HTR-8/SVneo (cell line): ENCODE measurements around the gene OSTM1.

Experiments
- DNase-seq: peaks from one replicate; pipeline ENCODE4 v3.0.0; 2011; ENCODE audit warnings: low spot score, mixed read lengths; ENCODE audit not compliant: insufficient read length
- FAIRE-seq: peaks from 2 replicates; lab custom pipeline; 2011; peaks lifted over from hg19 to GRCh38; lab: Jason Lieb, UNC

Gene OSTM1, protein sequence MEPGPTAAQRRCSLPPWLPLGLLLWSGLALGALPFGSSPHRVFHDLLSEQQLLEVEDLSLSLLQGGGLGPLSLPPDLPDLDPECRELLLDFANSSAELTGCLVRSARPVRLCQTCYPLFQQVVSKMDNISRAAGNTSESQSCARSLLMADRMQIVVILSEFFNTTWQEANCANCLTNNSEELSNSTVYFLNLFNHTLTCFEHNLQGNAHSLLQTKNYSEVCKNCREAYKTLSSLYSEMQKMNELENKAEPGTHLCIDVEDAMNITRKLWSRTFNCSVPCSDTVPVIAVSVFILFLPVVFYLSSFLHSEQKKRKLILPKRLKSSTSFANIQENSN

DNA sequence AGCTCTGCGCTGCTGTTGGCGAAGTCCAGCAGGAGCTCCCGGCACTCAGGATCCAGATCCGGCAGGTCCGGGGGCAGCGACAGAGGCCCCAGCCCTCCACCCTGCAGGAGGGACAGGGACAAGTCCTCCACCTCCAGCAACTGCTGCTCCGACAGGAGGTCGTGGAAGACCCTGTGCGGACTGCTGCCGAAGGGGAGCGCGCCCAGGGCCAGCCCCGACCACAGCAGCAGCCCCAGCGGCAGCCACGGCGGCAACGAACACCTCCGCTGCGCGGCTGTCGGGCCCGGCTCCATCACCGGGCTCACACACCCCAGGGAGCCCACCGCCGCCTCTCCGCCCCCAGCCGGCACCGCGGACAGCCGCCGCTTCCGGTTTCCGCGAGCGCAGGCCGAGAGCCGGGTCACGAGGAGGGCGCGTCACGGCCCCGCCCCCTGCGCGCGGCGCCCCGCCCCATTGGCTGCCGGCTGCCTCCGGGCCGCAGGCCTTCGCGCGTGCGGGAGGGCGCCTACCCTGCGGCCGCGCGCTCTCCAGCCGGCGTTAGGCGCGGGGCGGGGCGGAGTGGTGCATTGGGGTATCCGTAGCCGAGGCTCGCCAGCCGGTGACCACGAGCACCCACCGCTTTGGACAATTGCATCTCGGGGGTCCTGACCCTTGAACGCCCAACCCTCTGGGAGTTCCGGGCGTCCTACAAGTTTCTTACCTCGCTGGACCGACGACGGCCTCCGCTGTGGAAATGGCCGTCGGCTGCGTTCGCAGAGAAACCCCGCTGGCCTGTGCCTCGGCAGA, at the start of gene OSTM1:
Gene OSTM1, minus strand, starts transcription at position 383 of the 786 bp plus-strand sequence. Its CDS starts 90 bp downstream, at position 293.
- FAIRE-seq (peak; percentile 81), DNase-seq (peak; percentile 87)

DNA sequence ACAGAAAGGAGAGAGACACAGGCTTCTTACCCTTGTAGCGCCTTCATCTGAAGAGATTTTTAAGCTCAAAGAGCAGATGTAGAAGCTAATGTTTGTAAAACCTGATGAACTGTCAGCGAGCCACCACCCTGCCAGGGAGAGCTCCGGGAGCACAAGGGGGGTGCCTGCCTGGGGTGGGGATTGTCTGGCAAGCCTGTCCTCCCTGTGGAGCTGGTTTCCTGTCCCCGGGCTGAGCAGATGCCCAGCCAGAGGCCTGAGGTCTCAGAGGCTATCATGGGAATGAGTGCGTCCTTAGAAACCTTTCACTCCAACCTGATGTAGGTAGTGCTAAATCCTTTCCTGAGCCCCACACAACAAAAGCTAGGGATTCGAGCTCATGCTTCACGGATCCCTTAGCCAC, 49.4 kb upstream of the OSTM1 start:
- no peak for FAIRE-seq

DNA sequence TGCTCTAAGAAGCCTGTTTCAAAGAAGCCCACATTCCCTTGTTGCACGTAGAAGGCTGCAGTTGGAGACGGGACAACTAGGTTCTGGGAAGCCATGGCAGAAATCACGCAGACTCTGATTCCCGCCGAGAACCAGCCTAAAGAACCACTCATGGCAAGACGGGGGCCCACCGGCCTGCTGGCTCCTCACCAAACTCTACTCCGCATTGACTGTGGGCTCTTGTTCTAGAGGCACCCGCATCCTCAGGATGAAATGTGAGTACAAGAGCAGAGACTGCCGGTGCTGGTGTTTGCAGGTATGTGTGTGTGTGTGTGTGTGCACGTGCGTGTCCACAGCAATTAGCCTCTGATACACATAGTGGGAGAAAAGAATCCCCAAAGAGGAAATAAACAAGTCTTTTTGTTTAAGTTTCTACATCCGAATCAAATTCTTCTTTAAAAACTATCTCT, 49.0 kb upstream of the OSTM1 start:
- DNase-seq (no peak), FAIRE-seq (no peak)

More for the DNA sequence above, 49.4 kb upstream of the OSTM1 start:
- no peak for DNase-seq

DNA sequence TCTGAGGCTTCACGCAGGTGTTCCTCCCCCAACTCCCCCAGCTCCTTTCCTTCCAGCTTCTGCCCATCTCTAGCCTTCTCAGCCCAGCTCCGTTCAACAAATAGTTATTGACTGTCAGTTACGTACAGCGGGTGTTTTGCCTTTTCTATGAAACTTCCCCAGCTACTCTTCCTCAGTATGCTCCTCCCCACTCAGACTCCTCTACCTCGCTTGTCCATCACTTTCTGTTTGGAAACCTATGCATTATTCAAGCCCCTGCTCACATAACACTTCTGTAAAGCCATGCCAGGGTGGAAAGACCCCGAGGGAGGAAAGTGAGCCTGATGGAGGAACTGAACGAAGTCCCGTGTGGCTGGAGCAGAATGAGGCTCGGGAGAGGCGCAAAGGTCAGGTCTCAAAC, 47.1 kb upstream of the OSTM1 start:
- no peak for FAIRE-seq
- no peak for DNase-seq

DNA sequence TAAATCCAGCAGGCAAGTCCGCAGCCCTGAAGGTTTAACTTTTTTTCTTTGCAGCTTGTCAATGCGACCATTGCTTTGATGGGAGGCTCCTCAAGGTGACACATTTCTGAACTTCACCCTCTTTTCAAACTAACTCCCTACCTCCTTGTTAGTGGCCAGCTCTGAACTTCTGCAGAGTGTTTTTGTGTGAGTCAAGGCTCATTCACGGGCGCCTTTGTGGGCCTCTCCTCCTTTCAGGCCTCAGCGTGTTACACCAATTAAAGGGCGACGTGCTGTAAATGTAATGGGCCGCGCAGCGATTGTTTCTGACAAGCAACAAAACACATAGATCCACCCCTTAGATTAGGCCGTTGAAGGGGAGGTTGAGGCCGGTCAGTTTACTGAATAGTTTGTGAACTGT, 45.8 kb upstream of the OSTM1 start:
- DNase-seq, result no peak

DNA sequence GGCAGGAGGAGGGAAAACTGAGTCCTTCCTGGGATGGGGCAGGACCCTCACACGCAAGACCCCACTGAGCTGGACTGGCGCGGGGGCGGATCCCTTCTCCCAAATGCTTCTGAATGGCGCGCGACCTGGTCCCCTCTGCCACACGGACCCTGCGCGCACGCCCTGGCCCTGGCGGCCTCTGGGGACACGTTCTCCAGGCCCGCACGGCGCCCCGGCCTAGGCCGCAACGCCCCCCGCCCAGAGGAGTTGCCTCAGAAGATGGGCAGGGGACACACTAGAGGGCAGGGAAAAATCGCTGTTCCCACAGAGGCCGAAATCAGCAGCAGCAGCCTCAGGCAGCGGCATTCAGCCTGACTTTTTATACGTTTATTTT, 45.2 kb upstream of the OSTM1 start:
- FAIRE-seq, result no peak
- DNase-seq, result no peak

More for the DNA sequence above, 45.8 kb upstream of the OSTM1 start:
- FAIRE-seq, result no peak

DNA sequence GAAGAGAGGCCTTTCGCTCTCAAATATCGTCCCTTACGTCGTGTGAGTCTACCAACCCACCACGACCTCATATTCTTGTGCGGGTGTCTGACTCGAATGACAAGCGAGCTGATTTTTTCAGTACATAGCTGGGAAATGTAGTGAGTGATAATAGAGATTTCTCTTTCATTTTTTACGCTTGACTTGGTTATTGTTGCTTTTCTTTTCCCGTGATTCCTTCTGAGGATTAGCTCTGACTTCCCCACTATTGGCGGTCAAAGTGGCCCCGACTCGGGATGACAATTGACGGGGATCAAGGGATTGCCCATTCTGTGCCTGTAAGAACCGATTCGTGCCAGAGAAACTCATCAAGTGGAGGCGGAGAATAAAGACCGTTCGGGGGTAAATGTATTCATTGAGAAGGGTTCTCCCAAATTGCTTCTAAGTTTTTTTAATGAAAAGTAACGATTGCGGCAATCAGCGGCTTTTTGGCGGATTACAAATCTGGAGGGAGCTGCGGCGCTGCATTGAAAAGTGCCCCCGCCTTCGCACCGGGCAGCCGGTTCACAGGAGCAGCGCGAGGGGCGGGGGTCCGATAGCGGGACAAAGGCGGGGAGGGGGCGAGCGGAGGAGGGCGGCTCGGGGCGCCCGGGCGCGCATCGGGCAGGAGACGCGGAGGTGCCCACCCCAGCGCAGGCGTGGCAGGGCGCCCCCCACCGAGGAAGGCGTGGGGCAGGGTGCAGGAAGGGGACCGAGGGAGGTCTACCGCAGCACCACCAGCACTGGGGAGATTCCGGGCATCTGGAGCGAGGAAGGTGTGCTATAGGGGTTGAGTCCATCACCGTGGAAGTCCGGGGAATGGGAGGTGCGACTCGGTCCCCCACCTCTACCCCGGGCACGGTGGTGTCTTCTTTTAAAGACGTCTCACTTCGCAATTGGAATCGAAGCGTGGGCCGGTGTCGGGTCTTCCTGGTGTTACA, 44.5 kb upstream of the OSTM1 start:
- DNase-seq, result no peak
- no peak for FAIRE-seq

DNA sequence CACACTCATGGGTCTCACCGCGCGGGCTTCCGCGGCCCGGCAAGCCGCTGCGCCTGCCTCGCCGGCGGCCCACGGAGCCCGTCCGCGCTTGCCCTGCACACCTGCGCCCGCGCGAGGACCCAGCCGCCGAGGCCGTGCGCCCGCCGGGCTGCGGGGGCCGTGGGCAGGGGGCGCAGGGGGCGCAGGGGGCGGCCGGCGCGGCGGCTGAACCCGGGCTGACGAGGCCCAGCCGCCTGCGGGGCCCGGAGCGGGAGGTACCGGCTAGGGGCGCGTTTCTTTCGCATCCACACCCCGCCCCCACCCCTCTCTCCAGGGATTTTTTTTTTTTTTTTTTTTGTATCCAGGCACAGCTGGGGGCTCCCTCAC, 43.8 kb upstream of the OSTM1 start:
- DNase-seq, result no peak
- FAIRE-seq, result no peak

DNA sequence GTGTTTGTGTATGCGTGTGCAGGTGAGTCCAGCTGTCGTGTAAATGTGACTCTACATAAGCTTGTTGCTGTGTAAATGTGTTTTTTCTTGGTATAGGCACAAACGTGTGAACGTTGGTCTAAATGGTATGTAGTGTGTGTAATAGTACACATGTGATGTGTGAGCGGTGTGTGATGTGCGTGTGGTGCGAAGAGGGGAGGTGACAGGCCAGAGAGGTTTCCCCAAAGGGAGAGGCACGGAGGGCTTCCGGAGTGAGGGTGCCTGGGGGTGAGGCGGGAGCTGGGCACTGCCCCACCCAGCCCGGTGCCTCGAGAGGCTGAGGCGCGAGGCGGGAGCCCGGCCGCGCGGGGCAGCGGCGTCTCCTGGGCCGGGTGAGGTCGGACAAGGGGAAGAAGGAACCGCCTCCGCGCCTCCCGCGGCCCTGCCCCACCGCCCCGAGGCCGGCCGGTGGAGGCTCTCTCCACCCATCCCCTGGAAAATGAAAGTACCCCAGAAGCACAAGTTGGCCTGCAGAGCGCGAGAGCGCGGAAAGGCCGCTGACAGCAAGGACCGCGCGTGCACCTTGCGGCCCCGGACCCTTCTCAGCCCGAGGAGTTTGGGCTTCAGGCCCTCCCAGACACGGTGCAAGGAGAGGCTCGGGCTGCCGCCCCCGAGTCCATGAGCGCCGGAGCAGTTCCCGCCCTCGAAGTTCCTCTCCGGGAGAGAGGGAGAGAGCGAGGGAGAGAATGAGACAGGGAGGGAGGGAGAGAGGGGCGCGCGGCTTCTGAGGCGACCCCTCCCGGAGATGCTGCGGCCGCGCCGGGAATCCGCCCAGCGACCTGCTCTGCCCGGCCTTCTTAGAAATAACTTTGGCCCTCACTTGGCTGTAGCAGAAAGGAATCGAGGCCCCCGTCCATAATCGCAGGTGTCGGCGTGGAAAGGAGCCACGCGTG, 43.2 kb upstream of the OSTM1 start:
- FAIRE-seq (peak; percentile 77), DNase-seq (no peak)

DNA sequence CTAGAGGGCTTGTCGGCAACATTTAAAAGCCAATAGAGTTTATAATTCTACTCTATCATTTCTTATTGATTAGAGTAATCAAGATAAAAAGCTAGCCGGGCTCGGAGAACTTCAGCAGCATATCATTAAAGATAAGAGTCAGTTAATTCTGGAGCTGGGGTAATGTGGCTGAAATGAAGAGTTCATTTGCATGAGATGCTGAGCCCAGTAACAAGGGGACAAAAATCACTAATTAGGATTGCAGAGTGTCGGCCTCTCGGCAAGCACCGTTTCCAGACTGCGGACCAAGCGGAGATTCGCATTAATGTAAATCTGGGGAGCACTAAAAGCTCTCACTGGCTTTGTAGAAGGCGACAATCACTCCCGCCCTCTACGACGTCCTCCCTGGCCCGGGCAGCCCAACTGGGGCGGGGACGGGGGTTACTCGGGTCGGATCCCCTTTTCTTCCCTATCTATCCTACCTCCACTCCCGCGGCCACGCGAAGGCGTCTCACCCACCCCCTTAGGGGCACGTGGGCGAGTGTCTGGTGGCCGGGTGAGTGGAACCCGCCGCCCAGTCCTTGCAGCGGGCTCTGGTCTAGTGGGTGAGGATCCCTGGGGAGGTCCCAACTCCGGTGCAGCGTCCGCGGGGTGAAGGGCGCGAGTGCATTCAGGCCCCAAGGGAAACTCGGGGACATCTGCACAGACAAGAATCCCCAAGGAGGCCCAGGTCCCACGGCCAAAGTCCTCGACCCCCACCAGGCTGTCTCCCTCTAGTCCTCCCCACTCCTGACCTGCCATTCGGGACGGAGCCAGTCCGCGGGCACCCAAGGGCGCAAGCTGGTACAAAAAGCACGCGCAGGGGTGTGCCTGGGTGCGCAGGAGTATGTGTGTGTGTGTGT, 42.2 kb upstream of the OSTM1 start:
- DNase-seq (no peak), FAIRE-seq (no peak)

DNA sequence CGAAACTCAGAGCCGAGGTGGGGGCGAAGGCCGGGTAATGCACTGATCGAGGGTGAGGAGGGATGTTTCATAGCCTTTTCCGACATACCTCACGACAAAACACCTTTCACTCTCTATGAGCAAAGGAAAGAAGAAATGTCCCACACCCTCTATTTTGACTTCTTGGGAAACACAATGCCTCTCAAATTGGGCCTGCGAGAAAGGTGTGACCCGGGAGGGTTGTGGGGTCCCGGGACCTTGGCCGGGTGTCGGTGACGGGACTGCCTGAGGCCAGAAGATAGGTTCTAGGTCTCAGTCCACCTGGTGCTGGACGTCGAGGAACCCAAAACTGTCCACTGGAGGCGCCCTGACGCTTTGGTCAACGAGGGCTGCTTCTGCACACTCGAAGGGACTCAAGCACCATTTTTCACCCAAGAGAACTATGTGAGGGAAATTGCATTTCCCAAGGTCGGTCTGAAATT, 41.1 kb upstream of the OSTM1 start:
- no peak for FAIRE-seq
- peak; percentile 31 for DNase-seq

DNA sequence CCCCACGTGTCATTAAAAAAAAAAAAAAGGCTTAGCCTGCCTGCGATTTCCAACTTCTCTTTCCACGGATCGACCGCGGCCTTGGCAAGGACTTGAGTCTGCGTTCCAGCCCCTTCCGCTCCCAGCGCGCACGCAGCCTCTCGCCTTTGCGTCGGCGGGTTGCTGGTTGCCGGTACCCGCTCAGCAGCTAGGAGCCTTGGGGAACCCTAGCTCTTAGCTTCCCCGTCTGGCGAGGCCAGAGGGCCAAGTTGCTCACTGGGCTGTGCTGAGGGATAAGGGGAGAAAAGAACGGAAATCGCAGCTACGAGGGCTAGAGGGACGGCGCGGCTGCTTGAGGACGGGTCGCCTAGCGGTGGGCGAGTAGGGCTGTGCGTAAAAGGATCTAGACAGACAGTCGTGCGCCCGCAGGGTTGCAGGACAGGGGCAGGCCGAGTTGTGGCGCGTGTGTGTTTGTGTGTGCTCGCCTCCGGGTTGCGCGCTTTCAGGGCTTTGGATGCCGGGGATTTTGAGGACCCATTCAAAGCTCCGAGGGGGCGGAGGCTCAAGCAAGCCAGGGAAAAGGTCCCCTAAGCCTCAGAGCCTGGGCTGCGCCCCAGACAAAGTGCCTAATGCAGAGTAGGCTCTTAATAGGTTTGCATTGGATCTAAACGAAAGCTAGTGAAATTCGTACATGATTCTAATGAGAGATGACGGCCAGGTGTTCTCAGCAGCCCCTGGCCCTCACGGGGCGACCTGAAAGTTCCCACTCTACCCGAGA, 40.5 kb upstream of the OSTM1 start:
- DNase-seq (no peak), FAIRE-seq (no peak)

DNA sequence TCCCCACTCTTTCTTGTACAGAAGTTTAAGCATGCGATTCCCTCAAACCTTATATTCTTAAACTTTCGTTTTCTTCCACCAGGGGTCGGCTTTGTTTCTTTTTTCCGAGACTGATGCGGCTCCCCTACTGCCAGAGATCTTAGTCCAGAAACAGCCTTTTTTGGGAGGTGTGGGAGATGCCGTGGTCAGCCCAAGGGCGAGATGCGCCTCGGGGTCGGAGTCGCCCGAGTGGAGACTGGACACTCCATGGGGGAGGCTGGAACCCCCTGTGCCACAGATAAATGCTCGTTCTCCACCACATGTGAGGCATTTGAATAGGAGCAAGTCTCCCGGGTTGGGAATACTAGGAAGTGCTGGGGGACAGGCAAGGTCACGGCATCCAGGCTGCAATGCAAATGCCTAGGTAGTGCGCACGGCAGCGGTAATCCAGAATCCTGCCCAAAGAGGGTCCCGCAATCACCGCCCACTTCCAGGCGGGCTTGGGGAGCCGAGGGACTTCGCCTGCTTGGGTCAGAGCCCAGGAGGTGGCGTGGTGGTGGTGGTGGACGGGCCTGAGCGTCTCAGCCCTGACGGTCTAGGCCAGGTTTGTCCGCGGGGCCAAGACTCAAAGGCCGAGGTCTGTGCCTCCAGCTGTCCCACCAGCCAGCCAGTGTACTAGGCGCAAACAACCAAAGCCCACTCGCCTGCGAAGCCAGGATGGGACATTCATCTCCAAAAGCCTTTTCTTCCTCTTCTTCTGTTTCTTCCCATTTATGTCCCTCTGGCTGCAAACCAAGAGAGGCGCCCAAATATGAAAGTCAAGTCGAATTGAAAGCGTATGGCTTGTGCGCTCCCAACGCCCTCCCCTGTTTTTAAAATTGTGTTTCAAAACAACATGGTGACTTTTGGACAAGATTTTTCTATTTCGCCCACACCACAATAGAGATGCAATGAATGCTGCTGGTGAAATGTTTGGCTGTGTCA, 39.3 kb upstream of the OSTM1 start:
- DNase-seq (peak; percentile 69), FAIRE-seq (no peak)

DNA sequence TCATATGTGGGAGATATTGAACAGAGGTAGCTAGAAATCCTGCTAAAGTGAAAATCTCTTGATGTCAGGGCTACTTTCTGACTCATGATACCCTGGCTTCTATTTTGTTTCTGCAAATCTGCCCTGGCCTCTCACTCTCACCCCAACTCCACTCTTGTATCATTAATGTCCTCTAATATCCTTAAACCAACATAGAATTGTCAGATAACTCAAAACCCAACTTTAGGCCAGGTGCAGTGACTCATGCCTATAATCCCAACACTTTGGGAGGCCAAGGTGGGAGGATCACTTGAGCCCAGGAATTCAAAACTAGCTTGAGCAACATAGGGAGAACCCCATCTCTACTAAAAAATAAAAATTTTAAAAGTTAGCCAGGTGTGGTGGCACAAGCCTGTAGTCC, 33.8 kb upstream of the OSTM1 start:
- DNase-seq, result no peak
- FAIRE-seq, result no peak

DNA sequence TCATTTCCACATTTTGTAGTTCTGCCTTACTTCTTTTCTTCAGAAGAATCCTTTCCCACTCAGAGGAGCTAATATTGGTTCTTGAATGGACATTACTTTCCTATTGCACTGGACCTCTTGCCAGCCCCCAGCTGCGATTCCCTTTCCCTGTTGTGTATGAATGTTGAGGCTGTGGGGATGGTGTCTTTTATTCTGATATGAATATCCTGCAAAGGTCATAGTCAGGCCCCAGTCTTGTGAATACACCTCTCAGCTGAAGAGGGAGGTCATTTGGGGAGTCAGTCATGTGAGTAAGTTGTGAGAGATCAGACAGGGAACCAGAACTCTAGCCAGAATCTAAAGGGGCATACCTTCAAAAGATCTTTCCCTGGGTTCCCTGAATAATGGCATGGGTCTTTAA, 32.6 kb upstream of the OSTM1 start:
- FAIRE-seq, result no peak
- DNase-seq, result no peak

DNA sequence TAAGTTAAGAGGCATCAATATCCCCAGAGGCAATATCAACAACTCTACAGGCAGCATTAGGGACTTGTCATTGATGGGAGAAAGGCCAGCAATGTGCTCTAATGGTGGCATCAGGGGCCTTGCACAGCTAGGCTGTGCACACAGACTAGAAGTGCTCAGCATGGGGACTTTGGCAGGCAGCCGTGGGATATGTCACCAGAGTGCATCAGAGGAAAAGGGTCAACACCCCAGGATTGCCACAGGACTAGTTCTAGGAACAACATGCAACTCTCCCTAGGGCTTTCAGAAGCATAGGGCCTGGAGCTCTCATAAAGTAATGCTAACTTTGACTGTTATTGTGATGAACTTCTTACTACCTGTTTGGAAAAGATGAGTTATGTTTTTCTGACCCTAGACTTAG, 32.2 kb upstream of the OSTM1 start:
- no peak for FAIRE-seq

DNA sequence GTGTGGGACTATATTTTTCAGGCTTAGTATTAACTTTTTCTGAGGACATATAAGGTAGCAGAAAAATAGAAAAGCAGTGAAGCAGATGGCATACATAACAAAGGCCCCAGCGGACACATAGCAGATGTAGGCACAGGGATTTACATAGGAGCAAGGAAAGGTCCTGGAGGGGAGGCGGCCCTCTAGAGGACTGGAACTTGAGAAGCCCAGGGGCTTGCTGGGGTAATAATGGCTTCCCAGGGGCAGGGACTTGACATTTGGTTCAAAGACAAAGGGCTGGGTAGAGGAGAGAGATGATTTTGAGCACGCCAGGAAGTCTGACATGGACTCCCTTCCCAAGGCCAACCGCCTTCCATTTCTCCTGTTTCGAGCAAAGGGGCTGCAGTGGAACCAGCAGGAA, 31.7 kb upstream of the OSTM1 start:
- DNase-seq (no peak), FAIRE-seq (no peak)

More for the DNA sequence above, 32.2 kb upstream of the OSTM1 start:
- no peak for DNase-seq
